GM19395 (cell line): ENCODE measurements around the gene CDH11.

Experiments used
- ATAC-seq: cut with Tn5 transposase; IDR thresholded peaks from one replicate; pipeline ENCODE4 v1.9.1; 2021; ENCODE audit warnings: mild to moderate bottlenecking, moderate library complexity; ENCODE audit not compliant: unreplicated experiment

The CDH11 gene

DNA sequence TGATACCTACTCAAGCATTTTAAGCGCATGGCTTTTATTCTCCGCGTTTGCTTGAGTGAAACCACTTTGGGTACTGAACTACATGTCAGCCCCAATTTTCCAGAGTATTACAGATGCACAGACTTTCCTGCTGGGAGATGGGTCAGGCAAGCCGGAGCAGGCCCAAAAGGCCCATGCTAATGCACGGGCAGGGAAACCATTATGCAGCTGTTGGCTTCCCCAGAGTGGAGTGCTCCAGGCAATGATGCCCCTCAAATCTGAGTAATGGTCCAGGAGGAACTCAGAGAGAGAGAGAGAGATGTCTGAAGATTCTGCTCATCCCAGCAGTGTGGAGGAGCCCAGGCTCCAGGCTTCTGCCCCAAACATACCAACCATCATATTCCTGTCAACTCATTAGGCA lies 80.2 kb downstream of the CDH11 start:
- no peak for ATAC-seq

DNA sequence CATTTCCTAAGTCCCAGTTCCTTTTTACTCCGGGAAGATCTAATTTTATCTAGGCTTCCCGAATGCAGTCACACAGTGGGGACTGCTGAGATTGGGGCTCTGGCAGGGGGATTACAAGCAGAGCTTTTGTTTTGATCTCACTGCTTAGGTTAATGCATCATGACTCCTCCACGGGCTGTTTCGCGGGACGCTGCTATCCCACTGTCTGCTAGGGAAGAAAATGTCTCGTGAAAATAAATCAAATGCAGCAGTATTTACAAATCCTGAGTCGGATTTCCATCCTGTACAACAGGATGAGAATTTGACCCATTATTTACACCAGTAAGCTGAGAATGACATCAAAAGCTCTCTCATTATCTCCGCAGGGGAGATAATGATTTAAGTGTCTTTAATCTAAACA lies 83.8 kb downstream of the CDH11 start:
- ATAC-seq, result no peak

DNA sequence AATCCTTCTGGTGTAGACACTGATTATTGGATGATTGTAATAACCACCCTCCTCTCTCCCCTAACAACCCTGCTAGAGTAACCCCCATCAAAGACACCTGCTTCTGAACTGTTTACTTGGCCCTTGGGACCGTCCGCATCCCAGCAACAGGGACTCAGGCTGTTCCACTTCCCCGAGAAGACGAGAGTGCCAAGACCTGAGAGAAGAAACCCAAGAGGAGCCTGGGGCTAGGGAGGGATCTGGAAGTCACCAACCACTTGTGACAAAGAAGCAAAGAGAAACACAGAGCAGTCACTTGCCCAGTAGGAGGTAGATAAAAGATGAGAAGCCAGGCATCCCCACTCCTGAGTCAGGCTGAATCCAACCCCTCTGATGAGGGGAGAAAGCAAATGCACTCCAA lies 84.3 kb downstream of the CDH11 start:
- ATAC-seq, result no peak

- no peak for ATAC-seq
These were observed 86.9 kb downstream of the CDH11 start for GRCh38 chr16:65034915-65035314.

DNA sequence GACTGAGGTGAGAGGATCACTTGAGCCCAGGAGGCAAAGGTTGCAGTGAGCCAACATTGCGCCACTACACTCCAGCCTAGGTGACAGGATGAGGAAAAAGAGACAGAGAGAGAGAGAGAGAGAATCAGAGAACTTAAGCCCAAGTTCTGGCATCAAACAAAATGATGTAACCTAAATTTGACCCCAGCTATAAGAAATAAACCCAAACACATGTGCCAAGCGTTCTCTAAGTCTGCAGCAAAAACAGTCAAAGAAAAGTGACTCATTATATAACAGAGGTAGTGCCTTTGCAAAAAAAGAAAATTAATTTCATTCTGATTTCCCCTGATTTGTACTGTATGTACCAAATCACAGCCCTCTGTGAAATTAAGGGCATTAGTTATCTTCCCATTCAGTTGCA lies 89.5 kb downstream of the CDH11 start:
- ATAC-seq, result no peak

DNA sequence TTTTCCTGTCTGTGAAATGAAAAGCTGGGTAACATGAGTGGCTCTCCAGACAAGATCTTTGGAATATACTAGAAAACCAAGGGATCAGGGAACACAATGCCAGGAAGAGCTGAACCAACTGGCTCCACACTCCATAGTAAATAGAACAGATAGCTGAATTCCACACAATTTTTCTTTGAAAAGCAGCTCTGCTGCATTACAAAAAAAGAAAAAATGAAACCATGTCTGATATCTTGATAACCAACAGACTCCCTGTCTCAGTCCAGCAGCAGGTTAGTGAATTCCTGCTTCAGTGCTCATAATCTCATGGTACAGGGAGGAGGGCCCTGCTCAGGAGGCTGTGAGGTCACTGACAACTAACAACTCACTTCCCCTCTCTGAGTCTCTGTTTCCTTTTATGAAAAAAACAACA lies 97.1 kb downstream of the CDH11 start:
- ATAC-seq, result no peak

- ATAC-seq, result no peak
These were observed 98.1 kb downstream of the CDH11 start for GRCh38 chr16:65023802-65024201.

- ATAC-seq, result no peak
These were observed 99.8 kb downstream of the CDH11 start for GRCh38 chr16:65021852-65022595.

DNA sequence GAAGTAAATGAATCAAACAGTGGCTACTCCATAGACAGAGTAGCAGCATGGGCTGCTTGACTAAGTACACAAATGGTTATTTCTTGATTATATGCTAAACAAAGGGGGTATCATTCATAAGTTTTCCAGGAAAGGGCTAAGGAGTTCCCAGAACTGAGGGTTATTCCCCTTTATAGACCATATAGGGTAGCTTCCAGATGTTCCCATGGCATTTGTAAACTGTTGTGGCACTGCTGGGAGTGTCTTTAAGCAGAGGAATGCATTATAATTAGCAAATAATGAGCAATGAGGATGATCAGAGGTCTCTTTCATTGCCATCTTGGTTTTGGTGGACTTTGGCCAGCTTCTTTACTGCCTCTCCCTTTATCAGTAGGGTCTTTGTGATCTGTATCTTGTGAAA lies 105.1 kb downstream of the CDH11 start:
- ATAC-seq, result no peak

GRCh38 chr16:65015599-65015998 lies 106.3 kb downstream of the CDH11 start:
- no peak for ATAC-seq

DNA sequence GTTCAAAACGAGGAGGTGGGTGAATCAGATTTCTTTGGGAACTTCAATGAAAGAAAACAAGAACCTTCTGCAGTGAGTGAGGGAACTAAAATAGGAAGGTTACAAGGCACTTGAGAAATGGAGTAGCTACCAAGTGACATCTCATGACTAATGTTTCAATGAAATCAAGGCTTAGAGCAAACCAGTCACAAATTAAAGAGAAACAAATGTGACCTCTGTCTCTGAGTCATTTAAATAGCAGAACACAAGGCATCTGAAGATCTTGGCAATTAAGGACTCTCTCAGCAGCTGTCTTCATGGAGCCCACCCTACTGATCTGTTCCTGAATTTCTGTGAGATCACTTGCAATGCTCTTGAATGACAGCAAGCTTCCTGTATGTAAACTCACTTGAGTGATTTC lies 109.5 kb downstream of the CDH11 start:
- ATAC-seq, result no peak

GRCh38 chr16:65010125-65010524 lies 111.7 kb downstream of the CDH11 start:
- no peak for ATAC-seq

DNA sequence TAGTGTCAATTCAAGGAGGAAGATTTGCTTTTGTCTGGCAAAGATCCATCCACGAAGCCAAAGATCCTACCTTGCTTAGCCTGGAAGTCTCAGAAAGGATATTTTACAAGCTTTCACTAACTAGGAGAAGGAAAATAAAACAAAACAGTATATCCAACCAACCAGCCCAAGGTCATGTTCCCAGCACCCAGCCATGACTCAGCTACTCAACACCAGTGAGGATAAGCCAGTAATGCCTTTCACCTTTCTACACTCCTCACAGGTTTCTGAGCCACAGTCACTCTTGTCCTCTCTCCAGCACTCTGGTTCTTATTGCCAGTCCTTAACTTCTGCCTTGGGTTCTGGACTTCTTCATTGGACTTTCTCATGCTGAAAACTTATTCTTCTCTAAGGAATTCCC lies 116.2 kb downstream of the CDH11 start:
- no peak for ATAC-seq

- ATAC-seq, result no peak
These were observed 117.3 kb downstream of the CDH11 start for GRCh38 chr16:65004570-65004969.

GRCh38 chr16:65003621-65004020 lies 118.2 kb downstream of the CDH11 start:
- no peak for ATAC-seq

DNA sequence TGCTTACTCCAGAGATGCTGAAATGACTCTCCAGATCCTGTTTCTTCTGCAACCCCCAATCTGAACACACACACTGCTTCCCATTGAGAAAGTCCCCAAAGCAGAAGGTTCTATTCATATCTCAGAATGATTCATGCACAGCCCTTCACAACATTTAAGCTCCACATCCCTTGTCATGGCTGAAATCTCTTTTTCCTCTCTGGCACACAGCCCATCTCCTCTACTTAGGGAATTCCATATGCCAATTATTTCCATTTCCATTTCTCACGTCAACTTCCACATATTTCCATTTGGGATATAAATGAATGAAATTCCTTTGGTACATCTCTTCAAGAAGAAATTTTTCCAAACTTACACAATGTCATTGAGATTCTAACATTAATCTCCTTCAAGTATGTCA lies 119.6 kb downstream of the CDH11 start:
- no peak for ATAC-seq

DNA sequence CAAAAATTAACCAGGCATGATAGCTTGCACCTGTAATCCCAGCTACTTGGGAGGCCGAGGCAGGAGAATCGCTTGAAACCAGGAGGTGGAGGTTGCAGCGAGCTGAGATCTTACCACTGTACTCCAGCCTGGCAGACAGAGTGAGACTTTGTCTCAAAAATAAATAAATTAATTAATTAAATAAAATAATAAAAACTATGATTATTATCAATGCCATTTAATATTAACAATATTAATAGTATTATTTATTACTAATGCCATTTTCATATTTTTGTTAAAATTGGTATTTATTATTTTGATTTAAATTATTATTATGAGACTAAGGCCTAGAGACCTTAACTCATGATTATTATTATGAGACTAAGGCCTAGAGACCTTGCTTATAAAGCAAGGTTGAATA lies 121.2 kb downstream of the CDH11 start:
- no peak for ATAC-seq

GRCh38 chr16:64997751-64998150 lies 124.1 kb downstream of the CDH11 start:
- ATAC-seq, result no peak

- ATAC-seq, result no peak
These were observed 124.7 kb downstream of the CDH11 start for GRCh38 chr16:64997121-64997520.

- no peak for ATAC-seq
These were observed 125.2 kb downstream of the CDH11 start for GRCh38 chr16:64996641-64997040.

DNA sequence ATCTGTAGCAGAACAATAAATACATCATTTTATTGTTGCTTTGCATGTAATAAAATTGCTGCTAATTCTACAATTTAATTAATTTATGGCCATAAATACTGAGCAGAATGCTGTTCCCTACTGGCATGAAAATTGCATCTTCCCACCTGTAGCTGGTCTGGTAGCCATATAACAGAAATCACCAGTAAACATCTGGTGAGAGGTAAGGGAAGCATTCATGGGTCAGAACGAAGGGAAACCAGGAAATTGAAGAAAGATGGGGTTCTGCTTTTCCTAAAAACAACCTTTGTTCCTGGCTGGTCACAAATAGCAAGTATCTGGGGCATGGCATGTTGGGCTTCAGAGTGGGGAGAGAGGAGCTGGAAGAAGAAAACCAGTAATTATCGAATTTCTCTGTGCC lies 128.4 kb downstream of the CDH11 start:
- no peak for ATAC-seq

DNA sequence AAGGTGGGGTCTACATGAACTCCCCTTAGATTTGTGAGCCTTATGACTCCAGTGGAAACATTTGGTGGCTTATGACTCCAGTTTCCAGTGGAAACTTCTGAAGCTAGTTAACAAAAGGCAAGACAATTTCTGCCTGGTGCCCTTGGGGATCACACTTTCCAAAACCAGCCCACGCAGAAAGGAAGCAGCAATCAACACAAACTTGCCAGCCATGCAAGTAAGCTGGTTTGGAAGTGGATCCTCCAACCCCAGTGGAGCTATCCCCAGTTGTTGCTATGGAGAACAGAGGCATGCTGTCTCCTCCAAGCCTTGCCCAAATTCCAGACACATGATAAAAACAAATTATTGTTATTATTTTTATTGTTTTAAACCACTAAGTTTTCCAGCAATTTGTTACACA lies 130.9 kb downstream of the CDH11 start:
- no peak for ATAC-seq

DNA sequence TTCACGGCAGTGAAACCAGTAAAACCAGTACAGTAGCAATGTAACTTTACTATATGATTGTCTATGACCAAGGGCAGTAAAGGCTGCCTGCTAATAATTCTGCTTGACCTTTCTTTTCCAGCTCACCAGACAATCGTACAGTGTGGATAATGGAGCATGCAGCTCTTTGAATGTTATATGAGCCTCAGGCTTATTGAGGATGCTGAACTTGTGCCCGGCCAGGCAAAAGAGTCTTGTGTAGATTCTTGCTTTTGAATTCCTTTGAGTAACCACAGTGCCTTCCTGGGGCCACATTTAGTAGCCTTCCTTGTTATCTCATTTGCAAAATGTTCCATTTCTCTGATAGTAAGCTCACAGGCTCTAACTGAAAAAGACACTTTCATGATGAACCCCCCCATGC lies 131.8 kb downstream of the CDH11 start:
- ATAC-seq, result no peak
